GM12878 (cell line): ENCODE measurements around the gene ARID1A. TPM values are rescaled to one million over a fixed set of nuclear protein-coding genes. Genes with fewer than 3 reads are reported as not detected.

Source experiments
- CBX3 ChIP-seq: fragments of 200-600 bp; sonication (generic); IDR thresholded peaks from 2 replicates; pipeline ENCODE4 v1.6.1; 2016; ENCODE audit warnings: low read depth, borderline replicate concordance
- CHD2 ChIP-seq: IDR thresholded peaks from 2 replicates; pipeline ENCODE4 v1.6.1; 2011; ENCODE audit warnings: low read depth, low read length, improper control_type of control experiment, borderline replicate concordance
- KDM1A ChIP-seq: fragments of 200-600 bp; sonication (generic); IDR thresholded peaks from 2 replicates; pipeline ENCODE4 v1.6.1; 2016; ENCODE audit warnings: borderline replicate concordance
- NFXL1 ChIP-seq: fragments of 450-650 bp; IDR thresholded peaks from 2 replicates; pipeline ENCODE4 v1.6.1; 2017; ENCODE audit warnings: antibody characterized with exemption, mild to moderate bottlenecking, borderline replicate concordance
- NFYA ChIP-seq: IDR thresholded peaks from 2 replicates; pipeline ENCODE4 v1.6.1; 2011; ENCODE audit warnings: low read depth, mild to moderate bottlenecking, low read length, improper control_type of control experiment, borderline replicate concordance
- NR2C2 ChIP-seq: IDR thresholded peaks from 2 replicates; pipeline ENCODE4 v1.6.1; 2011; ENCODE audit warnings: borderline replicate concordance, low read depth; ENCODE audit not compliant: control insufficient read depth, insufficient read length
- RFX5 ChIP-seq: IDR thresholded peaks from 2 replicates; pipeline ENCODE4 v1.6.1; 2011; ENCODE audit warnings: low read depth, low read length, improper control_type of control experiment
- RUNX3 ChIP-seq: IDR thresholded peaks from 2 replicates; pipeline ENCODE4 v1.6.1; 2012; ENCODE audit warnings: low read length, inconsistent platforms
- SP1 ChIP-seq: IDR thresholded peaks from one replicate; pipeline ENCODE4 v1.6.1; 2011; ENCODE audit warnings: low read depth, low read length
- TAF1 ChIP-seq: IDR thresholded peaks from 2 replicates; pipeline ENCODE4 v1.6.1; 2011; ENCODE audit warnings: mild to moderate bottlenecking, low read depth, low read length, borderline replicate concordance
- TBL1XR1 ChIP-seq: IDR thresholded peaks from 2 replicates; pipeline ENCODE4 v1.6.1; 2012; ENCODE audit warnings: low read depth, low read length, improper control_type of control experiment
- TCF3 ChIP-seq: IDR thresholded peaks from 2 replicates; pipeline ENCODE4 v1.6.1; 2012; ENCODE audit warnings: low read depth, mild to moderate bottlenecking, low read length, borderline replicate concordance; ENCODE audit not compliant: insufficient read depth
- ZNF622 ChIP-seq: fragments of 450-650 bp; IDR thresholded peaks from 2 replicates; pipeline ENCODE4 v1.6.1; 2017; ENCODE audit warnings: mild to moderate bottlenecking, inconsistent platforms
- polyA plus RNA-seq, 11 experiments: library from polyadenylated mRNA; depleted of rRNA in 4 of 11; unstranded in 6 of 11; stranded (reverse) in 5 of 11; fragments of >200 nt; fragmentation: Nextera tagmentation in 4 of 11; fragmentation: Illumina TruSeq in 1 of 11; extraction: Ambion mirVana in 4 of 11; extraction: Trizol in 1 of 11; gene quantifications; 1 replicate in 1 of 11; 2 replicates in 10 of 11; pipeline versions ENCODE4 v1.2.1 to v1.2.3, GENCODE V29; 2011 to 2016; ENCODE audit warnings: inconsistent platforms in 2 of 11, missing spikeins in 2 of 11, low read depth in 1 of 11
- total RNA-seq, 4 experiments: library from RNA; depleted of rRNA in 3 of 4; stranded (reverse); fragments of >200 nt in 3 of 4; fragmentation: Illumina TruSeq in 1 of 4; extraction: Trizol in 1 of 4; gene quantifications; 2 replicates each; pipeline versions ENCODE4 v1.2.1 to v1.2.3, GENCODE V29; 2013 to 2021
- TF ChIP-seq, protein P1 (sequence below): fragments of 150-350 bp; IDR thresholded peaks from 2 replicates; pipeline ENCODE4 v1.6.1; 2014; ENCODE audit warnings: mild to moderate bottlenecking, low read depth, low read length
- TF ChIP-seq, protein P2 (sequence below): IDR thresholded peaks from 2 replicates; pipeline ENCODE4 v1.6.1; 2012; ENCODE audit warnings: improper control_type of control experiment, low read depth, low read length; ENCODE audit not compliant: insufficient replicate concordance
- TF ChIP-seq, protein P3 (sequence below): IDR thresholded peaks from 2 replicates; pipeline ENCODE4 v1.6.1; 2011; ENCODE audit warnings: mild to moderate bottlenecking, low read depth, low read length, moderate library complexity; ENCODE audit not compliant: insufficient replicate concordance
- TF ChIP-seq, protein P4 (sequence below): IDR thresholded peaks from 2 replicates; pipeline ENCODE4 v1.6.1; 2012; ENCODE audit warnings: mild to moderate bottlenecking, low read depth, low read length
- TF ChIP-seq, protein P5 (sequence below): IDR thresholded peaks from 2 replicates; pipeline ENCODE4 v1.6.1; 2011; ENCODE audit warnings: low read depth, mild to moderate bottlenecking, low read length, moderate library complexity, borderline replicate concordance; ENCODE audit errors: extremely low read depth

Gene ARID1A
- total and polyA plus RNA-seq, 10 of the 15 experiments (the other 5 are each of a cell fraction or from before 2014, with no cell fraction given): 10.0 to 98.0 (median 23.5) TPM

DNA sequence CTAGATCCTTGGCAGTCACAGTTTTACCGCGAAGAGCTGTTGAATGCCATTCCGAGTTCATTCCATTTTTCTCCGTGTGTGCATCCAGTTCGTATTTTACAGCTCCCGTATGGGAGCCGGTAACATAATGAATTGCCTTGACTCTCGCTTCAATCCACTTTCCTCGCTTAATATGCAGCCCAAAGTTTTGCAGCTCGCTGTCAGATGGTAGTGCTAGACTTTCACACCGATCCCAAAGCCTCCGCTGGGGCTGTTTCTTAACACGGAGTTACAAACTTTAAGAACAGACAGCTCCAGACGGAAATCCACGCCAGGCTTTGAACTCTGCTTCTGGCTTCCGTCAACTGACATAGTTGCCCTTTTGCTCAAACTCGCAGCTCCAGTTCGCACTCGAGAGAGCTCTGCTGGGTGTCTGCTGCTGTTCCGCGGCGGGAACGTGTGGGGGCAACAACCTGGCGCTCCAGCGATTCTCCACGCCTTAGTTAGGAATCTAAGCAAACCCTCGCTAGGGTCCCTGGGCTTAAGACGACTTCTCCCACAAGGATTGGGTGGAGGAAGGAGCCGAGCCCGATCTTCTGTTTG lies 3.5 kb upstream of the ARID1A start (continued):
- TF ChIP-seq, protein P1, sequence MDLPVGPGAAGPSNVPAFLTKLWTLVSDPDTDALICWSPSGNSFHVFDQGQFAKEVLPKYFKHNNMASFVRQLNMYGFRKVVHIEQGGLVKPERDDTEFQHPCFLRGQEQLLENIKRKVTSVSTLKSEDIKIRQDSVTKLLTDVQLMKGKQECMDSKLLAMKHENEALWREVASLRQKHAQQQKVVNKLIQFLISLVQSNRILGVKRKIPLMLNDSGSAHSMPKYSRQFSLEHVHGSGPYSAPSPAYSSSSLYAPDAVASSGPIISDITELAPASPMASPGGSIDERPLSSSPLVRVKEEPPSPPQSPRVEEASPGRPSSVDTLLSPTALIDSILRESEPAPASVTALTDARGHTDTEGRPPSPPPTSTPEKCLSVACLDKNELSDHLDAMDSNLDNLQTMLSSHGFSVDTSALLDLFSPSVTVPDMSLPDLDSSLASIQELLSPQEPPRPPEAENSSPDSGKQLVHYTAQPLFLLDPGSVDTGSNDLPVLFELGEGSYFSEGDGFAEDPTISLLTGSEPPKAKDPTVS: no peak
- TF ChIP-seq TCF3 (0 out of 2 replicates have a peak, but pooled peaks have one; percentile 37), CHD2 (no peak), NR2C2 (no peak), RFX5 (no peak), TBL1XR1 (no peak), ZNF622 (no peak), SP1 (peak; percentile 99), RUNX3 (no peak), NFYA (no peak), CBX3 (no peak), NFXL1 (no peak), TAF1 (peak; percentile 91), KDM1A (no peak)
- TF ChIP-seq, protein P2, sequence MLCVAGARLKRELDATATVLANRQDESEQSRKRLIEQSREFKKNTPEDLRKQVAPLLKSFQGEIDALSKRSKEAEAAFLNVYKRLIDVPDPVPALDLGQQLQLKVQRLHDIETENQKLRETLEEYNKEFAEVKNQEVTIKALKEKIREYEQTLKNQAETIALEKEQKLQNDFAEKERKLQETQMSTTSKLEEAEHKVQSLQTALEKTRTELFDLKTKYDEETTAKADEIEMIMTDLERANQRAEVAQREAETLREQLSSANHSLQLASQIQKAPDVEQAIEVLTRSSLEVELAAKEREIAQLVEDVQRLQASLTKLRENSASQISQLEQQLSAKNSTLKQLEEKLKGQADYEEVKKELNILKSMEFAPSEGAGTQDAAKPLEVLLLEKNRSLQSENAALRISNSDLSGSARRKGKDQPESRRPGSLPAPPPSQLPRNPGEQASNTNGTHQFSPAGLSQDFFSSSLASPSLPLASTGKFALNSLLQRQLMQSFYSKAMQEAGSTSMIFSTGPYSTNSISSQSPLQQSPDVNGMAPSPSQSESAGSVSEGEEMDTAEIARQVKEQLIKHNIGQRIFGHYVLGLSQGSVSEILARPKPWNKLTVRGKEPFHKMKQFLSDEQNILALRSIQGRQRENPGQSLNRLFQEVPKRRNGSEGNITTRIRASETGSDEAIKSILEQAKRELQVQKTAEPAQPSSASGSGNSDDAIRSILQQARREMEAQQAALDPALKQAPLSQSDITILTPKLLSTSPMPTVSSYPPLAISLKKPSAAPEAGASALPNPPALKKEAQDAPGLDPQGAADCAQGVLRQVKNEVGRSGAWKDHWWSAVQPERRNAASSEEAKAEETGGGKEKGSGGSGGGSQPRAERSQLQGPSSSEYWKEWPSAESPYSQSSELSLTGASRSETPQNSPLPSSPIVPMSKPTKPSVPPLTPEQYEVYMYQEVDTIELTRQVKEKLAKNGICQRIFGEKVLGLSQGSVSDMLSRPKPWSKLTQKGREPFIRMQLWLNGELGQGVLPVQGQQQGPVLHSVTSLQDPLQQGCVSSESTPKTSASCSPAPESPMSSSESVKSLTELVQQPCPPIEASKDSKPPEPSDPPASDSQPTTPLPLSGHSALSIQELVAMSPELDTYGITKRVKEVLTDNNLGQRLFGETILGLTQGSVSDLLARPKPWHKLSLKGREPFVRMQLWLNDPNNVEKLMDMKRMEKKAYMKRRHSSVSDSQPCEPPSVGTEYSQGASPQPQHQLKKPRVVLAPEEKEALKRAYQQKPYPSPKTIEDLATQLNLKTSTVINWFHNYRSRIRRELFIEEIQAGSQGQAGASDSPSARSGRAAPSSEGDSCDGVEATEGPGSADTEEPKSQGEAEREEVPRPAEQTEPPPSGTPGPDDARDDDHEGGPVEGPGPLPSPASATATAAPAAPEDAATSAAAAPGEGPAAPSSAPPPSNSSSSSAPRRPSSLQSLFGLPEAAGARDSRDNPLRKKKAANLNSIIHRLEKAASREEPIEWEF: no peak
- TF ChIP-seq, protein P3, sequence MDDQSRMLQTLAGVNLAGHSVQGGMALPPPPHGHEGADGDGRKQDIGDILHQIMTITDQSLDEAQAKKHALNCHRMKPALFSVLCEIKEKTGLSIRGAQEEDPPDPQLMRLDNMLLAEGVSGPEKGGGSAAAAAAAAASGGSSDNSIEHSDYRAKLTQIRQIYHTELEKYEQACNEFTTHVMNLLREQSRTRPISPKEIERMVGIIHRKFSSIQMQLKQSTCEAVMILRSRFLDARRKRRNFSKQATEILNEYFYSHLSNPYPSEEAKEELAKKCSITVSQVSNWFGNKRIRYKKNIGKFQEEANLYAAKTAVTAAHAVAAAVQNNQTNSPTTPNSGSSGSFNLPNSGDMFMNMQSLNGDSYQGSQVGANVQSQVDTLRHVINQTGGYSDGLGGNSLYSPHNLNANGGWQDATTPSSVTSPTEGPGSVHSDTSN: peak; percentile 40
- TF ChIP-seq, protein P4, sequence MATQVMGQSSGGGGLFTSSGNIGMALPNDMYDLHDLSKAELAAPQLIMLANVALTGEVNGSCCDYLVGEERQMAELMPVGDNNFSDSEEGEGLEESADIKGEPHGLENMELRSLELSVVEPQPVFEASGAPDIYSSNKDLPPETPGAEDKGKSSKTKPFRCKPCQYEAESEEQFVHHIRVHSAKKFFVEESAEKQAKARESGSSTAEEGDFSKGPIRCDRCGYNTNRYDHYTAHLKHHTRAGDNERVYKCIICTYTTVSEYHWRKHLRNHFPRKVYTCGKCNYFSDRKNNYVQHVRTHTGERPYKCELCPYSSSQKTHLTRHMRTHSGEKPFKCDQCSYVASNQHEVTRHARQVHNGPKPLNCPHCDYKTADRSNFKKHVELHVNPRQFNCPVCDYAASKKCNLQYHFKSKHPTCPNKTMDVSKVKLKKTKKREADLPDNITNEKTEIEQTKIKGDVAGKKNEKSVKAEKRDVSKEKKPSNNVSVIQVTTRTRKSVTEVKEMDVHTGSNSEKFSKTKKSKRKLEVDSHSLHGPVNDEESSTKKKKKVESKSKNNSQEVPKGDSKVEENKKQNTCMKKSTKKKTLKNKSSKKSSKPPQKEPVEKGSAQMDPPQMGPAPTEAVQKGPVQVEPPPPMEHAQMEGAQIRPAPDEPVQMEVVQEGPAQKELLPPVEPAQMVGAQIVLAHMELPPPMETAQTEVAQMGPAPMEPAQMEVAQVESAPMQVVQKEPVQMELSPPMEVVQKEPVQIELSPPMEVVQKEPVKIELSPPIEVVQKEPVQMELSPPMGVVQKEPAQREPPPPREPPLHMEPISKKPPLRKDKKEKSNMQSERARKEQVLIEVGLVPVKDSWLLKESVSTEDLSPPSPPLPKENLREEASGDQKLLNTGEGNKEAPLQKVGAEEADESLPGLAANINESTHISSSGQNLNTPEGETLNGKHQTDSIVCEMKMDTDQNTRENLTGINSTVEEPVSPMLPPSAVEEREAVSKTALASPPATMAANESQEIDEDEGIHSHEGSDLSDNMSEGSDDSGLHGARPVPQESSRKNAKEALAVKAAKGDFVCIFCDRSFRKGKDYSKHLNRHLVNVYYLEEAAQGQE: no peak
- TF ChIP-seq, protein P5, sequence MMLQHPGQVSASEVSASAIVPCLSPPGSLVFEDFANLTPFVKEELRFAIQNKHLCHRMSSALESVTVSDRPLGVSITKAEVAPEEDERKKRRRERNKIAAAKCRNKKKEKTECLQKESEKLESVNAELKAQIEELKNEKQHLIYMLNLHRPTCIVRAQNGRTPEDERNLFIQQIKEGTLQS: no peak
